ENCODE measurements around the gene HDAC8.

- TF ChIP-seq CTCF (conservative IDR thresholded peaks at IDR 0.05 in 1 of 2, IDR thresholded peaks at IDR 0.05 in 1 of 2; ENCODE audit: extremely low read depth in 1 of 2, insufficient read depth in 1 of 2, low read depth in 1 of 2, low read length in 2 of 2) (no peak), EZH2 (IDR thresholded peaks at IDR 0.05; ENCODE audit: borderline replicate concordance, low read length) (no peak)
Measured at GRCh38 chrX:72351606-72352334, 220.9 kb downstream of the HDAC8 start.

Data from mammary epithelial cell (primary cell).